Hepatocyte (in vitro differentiated cells): Measurements from ENCODE around the gene DPP9.

ENCODE experiments used
- CTCF ChIP-seq: fragments of 200-600 bp; sonication (generic); IDR thresholded peaks from 2 replicates; pipeline ENCODE4 v1.5.1; 2016; ENCODE audit warnings: antibody characterized with exemption, mild to moderate bottlenecking; ENCODE audit not compliant: poor library complexity
- EZH2 ChIP-seq: fragments of 200-600 bp; sonication (generic); IDR thresholded peaks from 2 replicates; pipeline ENCODE4 v1.6.1; 2016; ENCODE audit warnings: antibody characterized with exemption, mild to moderate bottlenecking, borderline replicate concordance
- EZH2phosphoT487 ChIP-seq: fragments of 200-600 bp; sonication (generic); IDR thresholded peaks from one replicate; pipeline ENCODE4 v1.6.1; 2018; ENCODE audit warnings: antibody characterized with exemption, mild to moderate bottlenecking, low read depth, moderate library complexity; ENCODE audit not compliant: unreplicated experiment, severe bottlenecking

DNA sequence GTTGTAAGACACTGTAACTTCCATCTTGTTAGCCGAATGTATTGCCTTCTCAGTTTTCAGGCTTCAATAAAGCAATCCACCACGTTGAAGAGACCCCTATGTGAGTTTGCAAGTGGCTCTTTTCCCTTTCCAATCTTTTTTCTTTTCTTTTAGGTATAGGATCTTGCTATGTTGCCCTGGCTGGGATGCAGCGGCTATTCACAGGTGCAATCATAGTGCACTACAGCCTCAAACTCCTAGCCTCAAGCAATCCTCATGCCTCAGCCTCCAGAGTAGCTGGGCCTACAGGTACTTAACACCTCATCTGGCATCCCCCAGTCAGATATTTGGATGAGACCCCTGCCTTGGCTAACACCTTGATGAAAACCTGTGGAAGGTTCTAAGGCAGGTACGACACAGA, 34.4 kb upstream of the DPP9 start:
- no peak for TF ChIP-seq EZH2
- no peak for TF ChIP-seq EZH2phosphoT487
- TF ChIP-seq CTCF = no peak
